HL-60/S4 (cell line): ENCODE results near the gene DICER1.
"Not testable (repeated sequence)": the region's sequence is repeated elsewhere in the genome, so short reads cannot be mapped to it uniquely, and the experiment has no call there.

Experiments used
- in situ Hi-C: fragments of 300-500 bp; cut with MboI; formaldehyde crosslinking; loops from 2 replicates; pipeline ENCODE4 v1.14.3; 2022; ENCODE audit warnings: low sequenced_read_pairs

Gene DICER1

DNA sequence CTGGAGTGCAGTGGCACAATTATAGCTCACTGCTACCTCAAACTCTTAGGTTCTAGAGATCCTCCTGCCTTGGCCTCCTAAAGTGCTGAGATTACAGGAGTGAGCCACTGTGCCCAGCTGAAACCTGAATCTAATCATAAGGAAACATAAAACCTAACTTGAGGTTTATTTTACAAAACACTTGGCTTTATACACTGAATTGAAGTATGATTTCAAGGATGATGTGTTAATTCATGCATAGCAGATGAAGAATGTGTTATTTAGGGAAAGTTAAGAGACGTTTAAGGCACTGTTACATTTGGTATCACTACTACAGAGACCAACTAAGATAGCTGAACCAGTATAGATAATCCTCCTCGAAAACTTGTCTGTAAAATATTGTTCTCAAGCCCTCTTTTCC, 6.4 kb downstream of the DICER1 start:
- in situ Hi-C loops, result no loop called here

DNA sequence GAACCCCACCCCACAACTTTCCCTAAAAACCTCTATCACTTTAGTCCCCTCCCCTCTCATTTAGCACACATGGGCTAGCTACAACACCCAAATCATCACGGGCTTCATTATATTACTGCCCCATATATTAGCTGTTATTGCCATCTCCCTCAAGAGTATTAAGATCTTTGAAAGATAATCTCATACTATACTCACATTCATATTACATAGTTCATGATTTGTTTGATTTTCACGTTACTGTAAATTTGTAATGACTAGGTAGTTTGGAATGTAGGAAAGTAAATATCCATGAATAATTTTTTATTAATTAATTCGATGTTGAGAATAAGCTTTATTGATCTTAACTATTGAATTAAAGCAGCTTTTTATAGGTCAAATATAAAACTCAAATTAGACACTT, 7.9 kb downstream of the DICER1 start:
- in situ Hi-C loops, result no loop called here

DNA sequence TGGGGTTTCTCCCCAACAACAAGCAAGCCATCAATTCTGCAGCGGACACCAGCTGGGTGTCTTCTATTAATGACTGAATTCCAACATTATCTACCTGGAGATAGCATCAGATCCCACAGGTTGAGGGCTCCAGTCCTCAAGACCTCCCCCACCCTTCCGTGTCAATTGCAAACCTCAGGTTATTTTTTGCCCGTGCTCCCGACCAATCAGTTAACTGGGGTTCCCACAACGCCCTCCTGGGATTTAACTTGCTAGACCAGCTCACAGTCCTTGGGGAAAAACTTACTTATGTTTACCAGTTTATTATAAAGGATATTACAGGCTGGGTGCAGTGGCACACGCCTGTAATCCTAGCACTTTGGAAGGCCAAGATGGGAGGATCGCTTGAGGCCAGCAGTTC, 9.7 kb downstream of the DICER1 start:
- in situ Hi-C loops, result no loop called here

DNA sequence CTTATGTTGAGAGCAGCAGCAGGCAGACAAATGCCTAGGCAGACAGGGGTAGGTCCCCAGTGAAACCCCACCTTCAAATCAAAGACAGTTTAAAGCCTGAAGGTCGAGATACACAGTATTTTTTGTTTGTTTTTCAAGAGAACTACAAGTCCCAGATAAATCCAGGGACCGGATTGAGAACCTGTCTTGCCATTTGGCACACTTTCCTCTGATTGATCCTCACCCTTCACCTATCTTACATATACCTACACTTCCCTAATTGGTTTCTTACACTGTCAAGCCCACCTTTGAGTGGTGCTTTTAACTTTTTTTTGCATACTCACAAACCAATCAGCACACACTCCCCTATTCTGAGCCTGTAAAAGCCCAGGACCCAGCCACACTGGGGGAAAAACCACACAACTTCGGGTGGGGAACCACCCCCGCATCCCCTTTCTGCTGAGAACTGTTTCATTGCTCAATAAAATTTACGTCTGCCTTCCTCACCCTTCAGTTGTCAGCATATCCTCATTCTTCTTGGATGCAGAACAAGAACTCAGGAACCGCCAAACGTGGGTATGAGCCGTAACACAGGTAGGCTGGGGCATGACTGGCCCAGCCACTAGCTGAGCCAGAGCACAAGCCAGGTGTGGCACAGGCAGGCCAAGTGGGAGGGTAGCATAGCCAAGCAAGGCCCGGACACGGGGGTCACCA, 11.1 kb downstream of the DICER1 start:
- in situ Hi-C loops, result no loop called here

DNA sequence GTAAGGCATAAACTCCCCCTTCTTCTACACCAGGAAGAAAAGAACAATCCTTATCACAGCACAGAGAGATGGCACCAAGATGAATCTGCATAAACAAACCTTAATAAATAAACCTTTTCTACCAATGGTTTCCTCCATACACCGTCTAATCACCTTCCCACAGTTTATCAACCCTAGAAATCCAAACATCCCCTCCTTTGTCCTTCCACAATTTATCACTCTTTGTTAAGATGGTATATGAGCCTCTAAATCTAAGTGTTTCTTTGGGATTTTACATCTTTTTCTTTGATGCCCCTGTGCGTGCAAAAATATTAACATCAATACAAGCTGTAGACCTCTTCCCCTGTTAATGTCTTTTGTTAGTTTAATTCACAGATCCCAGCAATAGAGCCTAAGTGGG, 12.5 kb downstream of the DICER1 start:
- in situ Hi-C loops, result no loop called here

DNA sequence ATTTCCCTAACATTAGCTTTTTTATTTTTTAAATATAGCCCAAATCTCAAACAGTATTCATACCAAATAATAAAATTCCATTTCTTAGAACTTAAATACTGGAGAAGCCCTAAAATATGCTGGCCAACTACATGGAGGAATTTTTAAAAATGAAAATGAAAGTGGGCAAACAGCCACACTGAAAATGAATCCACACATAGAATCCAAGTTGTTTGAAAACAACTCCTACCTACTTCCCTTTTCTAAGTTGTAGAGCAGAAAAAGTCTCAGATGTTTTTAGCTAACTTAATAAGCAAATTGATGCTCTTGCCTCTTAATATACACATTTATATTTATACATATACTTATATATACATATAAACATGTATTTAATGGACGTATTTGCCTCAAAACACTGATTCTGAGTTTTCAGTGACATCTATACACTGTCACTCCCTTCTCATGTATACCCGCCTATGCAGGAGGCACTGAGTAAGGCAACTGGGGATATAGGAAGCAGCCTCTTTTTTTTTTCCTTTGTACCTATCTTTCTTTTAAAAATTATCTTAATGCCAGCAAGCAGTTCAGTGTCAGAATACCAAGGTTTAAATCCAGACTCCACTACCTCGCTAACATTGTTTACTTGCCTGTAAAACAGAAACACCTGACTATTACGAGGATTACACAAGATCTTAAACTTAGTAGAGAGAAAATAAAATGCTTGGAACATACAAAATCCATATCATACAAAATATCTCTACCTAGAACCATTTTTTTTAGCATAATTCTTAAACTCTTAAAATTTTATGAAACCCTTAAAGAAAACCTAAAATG, 13.3 kb downstream of the DICER1 start:
- in situ Hi-C loops, result no loop called here

DNA sequence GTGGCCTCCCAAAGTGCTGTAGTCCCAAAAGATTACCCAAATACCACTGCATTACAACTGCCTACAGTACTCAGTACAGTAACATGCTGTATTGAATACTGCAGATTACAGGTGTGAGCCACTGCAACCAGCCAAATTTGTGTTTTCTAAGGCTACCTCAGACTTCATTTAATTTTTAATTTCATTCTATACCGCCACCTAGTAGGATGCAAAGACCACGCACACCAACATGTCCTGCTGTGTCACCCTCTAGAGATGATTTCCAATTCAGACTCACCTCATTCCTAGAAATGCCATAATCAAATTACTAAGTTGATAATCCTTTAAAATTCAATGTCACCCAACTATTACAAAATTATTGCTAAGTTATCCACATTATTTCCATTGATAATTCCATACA, 15.1 kb downstream of the DICER1 start:
- in situ Hi-C loops, result no loop called here

DNA sequence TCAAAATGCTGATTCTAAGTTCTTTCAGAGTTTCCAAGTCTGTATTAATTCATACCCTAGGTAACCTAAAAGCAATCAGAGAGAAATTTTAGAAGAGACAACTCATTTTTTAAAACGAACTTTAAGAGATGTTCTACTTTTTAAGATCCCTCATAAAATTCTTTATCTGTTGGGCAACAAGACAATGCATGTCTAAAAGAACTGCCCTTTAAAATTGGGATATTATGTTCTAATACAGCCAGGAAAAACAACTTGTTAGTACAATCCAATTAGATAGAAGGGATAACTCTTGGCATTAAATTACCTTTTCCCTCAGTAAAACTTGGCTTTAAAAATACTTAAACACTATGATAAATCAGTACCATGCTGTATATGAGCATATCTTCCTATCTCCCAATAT, 15.6 kb downstream of the DICER1 start:
- in situ Hi-C loops, result no loop called here

DNA sequence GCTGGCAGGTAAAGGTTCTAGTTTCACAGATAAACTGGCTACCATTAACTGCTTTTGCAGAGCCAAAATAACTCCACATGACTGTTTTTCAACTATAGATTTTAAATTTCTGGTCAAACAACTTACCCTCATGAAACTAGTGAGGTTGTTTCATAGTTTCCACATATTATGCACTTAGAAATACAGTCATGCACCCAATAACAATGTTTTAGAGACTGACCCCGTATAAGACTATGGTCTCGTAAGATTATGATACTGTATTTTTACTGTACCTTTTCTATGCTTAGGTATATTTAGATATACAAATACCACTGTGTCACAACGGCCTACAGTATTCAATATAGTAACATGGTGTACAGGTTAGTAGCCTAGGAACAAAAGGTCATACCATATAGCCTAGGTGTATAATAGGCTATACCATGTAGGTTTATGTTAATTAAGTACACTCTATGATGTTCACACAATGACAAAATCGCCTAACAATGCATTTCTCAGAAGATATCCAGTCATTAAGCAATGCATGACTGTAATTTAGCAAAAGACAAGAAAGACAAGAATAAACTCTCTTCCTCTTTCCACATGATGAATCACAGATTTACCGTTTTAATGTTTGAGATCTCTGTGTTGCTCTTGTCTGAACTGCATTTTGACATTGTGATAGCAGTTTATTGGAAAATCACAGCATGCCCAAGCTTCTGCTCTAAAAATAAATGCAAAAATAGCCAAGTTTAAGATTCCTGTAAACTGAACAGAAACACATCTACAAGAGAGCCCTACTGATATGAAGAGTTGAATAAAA, 17.1 kb downstream of the DICER1 start:
- in situ Hi-C loops, result no loop called here

DNA sequence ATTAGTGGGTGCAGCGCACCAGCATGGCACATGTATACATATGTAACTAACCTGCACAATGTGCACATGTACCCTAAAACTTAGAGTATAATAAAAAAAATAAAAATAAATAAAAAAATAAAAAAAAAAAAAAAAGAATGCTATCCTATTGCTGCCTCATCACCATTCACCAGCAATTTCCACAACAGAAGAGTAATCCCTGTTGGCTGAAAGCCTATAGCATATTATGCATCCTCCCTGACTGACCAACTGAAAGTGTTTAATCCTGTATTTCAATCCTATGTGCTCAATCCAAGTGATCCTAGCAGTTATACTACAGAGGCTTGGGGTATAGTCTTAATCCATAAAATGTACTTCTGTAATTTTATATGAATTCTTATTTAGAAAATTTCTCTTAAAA, 18.5 kb downstream of the DICER1 start:
- in situ Hi-C loops, result no loop called here

DNA sequence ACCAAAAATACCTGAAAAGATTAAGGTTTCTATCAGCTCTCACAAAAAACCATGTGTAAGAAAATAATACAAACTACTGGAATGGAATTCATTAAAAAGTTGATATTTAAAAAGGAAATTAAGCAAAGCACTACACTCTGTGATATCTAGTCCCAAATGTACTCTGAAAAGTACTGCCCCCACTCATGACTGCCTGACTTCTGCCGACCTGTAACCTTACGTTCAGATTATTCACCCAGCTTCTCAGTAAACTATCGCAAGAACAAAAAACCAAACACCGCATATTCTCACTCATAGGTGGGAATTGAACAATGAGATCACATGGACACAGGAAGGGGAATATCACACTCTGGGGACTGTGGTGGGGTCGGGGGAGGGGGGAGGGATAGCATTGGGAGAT, 18.9 kb downstream of the DICER1 start:
- in situ Hi-C loops, result not testable (repeated sequence)

DNA sequence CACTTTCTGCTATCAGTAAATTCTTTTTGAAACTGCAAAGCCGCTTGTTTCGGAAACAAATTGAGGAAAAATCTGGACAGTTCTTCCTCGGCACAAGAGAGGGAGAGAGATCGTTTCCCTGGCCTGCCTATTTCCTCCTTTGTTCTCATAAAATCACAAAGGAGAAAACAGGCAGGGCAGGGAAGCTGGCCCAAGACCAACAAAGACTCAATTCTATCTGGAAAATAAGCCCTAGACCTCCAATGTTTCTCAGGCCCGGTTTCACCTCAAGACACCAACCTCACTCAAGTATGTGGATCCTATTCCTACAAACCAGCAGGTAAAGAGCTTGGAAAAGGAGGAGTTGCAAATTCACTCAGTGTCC, 19.5 kb downstream of the DICER1 start:
- in situ Hi-C loops, result no loop called here

DNA sequence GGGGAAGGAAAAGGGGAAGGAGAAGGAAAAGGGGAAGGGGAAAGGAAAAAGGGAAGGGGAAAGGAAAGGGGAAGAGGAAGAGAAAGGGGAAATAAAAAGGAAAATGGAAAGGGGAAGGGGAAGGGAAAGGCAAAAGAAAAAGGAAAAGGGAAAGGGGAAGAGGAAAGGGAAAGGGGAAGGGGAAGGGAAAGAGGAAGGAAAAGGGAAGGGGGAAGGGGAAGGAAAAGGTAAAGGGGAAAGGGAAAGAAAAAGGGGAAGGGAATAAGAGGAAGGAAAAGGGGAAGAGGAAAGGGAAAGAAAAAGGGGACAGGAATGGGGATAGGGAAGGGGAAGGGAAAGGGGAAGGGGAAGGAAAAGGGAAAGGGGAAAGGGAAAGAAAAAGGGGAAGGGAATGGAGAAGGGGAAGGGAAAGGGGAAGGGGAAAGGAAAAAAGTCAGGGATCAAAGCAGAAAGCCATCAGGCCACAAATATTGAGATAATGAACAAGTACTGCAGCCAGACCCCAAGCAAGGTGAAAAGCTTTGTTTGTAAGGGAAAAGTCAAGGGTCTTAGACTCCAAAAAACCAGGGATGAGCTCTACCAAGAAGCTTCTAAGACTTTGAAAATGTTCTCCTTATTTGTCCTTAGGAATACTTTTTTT, 20.0 kb downstream of the DICER1 start:
- in situ Hi-C loops, result no loop called here

DNA sequence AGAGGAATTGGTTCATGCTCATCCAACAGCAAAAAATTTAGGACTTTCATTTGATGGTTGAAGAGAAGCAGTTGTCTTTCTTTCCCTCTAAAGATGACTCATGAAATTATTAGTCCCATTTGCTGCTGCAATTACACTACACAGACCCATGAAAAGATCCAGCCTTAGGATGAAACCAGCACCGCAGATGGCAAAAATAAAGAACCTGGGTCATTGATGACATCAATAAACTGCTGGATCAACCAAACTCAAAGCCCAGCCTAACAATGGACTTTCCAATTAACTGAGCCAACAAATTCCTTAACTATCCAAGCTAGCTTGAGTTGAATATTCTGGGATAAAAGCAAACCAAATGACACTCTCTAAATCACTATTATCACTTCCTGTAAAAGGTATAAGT, 20.7 kb downstream of the DICER1 start:
- in situ Hi-C loops, result no loop called here

DNA sequence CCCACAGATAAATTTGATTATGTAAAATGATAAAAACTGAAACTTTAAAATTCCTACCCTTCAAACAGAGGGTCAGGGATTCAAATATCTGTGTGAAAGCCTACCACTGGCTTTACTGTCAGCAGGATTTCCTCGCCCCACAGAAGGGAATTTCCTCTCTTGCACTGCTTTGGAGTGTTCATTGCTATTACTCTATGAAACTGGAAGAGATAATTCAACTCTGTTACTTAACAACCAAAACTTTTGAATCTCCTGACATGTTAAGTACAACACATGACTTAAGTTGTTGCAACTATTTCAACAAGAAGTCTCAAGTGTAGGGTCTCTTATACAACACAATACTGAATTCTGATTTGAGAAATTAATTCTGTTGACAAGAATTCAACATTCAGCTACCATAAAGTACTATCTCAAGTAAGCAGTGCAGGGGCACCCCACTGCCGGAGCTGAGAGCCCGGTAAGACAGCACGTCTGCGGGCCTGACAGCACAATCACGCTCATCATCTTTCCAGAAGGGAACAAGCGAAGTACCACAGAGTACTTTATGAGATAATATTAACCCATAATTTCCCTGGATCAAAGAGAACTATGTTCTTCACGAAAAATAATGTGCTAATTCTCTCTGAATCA, 22.9 kb downstream of the DICER1 start:
- in situ Hi-C loops, result no loop called here

DNA sequence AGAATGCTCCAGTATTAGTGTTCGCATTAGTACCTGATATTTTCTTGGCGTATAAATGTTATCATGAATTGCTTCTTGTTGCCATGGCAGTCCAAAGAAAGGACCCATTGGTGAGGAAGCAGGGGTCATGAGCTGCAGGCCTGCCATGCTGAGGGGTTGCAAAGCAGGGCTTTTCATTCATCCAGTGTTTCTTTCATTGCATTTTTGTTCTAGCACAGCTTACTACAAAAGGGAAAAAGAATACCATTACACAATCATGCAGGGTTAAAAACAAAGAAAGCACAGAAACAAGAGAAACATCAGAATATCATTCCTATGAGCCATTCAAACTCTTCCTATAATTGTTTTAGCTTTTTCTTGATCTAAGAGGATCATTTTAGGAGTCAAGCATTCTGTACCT, 24.0 kb downstream of the DICER1 start:
- in situ Hi-C loops, result no loop called here

DNA sequence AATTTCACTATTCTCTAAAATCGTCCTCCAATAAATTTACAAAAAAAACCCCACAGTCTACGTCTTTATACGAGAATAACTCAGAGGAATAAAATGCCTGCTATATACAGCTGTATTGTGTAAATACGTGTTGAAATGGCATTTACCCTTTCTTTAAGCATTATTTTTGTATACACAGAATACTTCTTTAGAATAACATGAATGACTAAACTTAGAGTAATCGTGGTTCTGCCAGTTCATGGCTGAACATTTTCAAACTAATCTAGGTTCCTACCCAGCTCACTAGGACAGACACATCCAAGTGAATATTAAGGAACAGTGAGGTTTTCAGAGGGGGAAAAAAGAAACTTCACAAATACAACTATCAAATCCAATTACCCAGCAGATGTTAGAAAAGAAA, 24.6 kb downstream of the DICER1 start:
- in situ Hi-C loops, result no loop called here

DNA sequence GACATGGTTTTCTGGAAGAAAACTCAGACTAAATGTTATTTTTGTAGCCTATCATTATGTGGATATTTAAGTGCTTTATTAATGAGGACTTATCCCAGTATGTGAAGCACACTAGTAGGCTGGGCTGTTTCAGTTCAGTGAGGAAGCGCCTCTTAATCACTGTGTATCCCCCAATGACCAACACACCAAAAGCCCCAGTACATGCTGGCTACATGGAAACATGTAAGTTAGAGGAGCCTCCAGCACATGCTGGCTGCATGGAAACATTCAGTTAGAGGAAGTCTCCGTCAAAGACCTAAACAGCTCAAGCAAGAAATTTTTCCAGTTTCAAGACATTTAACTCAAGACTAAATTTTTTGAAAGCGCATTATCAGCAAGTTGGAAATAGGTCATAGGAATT, 26.8 kb downstream of the DICER1 start:
- in situ Hi-C loops, result no loop called here

DNA sequence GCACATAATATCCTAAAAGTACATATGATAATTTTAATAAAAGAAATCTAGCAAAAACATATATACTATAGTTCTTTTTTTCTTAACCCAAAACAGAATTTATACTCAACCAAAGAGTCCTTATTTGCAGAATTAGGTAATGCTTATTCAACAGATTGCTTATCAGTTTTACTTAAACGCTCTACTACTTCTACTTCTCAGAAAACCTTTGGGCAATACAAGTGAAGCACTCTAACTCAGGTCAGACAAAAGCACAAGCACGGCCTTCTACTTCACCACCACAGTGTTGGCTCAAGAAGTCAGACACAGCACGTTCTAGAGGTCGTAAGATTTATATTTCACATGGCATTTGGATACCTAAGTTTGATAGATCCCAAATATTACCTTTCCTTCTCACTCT, 29.2 kb downstream of the DICER1 start:
- in situ Hi-C loops, result no loop called here

DNA sequence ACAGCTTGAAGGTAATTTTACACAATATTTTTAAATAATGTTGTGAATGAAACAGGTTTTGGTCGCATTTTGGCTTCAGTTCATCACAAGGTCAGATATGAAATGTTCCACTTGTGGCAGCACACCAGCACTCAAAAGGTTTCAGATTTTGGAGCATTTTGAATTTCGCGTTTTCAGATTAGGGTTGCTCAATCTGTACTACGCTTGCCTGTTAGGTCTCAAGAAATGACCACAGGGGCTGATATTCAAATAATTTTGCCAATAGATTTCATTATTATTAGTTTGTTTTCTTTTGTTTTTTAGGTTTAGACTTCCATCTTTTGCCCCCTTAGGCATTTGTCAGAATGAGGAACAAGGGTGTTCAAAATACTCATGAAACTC, 29.8 kb downstream of the DICER1 start:
- in situ Hi-C loops, result no loop called here

DNA sequence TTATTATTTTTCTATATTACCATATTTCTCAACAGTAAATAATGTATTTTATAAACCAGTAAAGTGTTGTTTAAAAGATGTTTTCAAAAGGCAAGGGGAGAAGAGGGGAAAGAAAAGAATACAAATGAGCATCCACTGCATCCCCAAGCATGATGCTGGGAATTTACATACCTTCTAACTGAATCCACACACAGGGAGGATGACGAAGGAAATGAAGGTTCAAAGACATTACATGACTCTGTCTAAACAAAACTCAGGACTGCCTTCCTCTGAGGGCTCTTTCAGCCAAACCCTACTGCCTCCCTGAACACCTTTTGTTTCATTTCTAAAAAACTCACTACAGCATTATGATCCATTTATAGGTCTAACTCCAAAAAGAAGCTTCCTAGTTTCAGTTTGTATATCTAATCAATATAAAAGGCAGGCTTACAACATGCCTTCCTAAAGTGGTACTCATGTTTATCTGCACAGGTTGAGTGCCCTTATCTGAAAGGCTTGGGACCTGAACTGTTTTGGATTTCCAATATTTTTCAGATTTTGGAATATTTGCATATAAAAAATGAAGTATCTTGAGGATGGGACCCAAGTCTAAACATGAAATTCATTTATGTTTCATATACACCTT, 30.3 kb downstream of the DICER1 start:
- in situ Hi-C loops, result no loop called here
